BLaER1 treated with 17β-estradiol and CSF1 and Interleukin-3, amounts not matched to agents 10 nM and 100 nM (cell line): Measurements from ENCODE around the gene SHISA6.

ENCODE experiments used
- H3K27ac ChIP-seq, 11 experiments: shearing (Covaris generic); formaldehyde crosslinking; 2 replicates each; pipeline ENCODE4 v1.8.1; 2022
- H3K27me3 ChIP-seq, 11 experiments: shearing (Covaris generic); formaldehyde crosslinking; 2 replicates each; pipeline ENCODE4 v1.8.1; 2022
- H3K36me3 ChIP-seq, 11 experiments: shearing (Covaris generic); formaldehyde crosslinking; 2 replicates each; pipeline ENCODE4 v1.8.1; 2022
- H3K4me1 ChIP-seq, 10 experiments: shearing (Covaris generic); formaldehyde crosslinking; 2 replicates each; pipeline ENCODE4 v1.8.1; 2022
- H3K4me2 ChIP-seq, 11 experiments: shearing (Covaris generic); formaldehyde crosslinking; 2 replicates each; pipeline ENCODE4 v1.8.1; 2022
- H3K4me3 ChIP-seq, 10 experiments: shearing (Covaris generic); formaldehyde crosslinking; 2 replicates each; pipeline ENCODE4 v1.8.1; 2022
- H3K9ac ChIP-seq, 11 experiments: shearing (Covaris generic); formaldehyde crosslinking; 2 replicates each; pipeline ENCODE4 v1.8.1; 2022
- H3K9me3 ChIP-seq, 11 experiments: shearing (Covaris generic); formaldehyde crosslinking; replicated peaks in 1 of 11; 2 replicates each; pipeline ENCODE4 v1.8.1; 2022
- H4K20me1 ChIP-seq, 11 experiments: shearing (Covaris generic); formaldehyde crosslinking; 2 replicates each; pipeline ENCODE4 v1.8.1; 2022
- Cebpa-rat ChIP-seq, 11 experiments: shearing (Covaris generic); IDR thresholded peaks; 2 replicates each; pipeline ENCODE4 v1.8.1; 2022

Gene SHISA6

DNA sequence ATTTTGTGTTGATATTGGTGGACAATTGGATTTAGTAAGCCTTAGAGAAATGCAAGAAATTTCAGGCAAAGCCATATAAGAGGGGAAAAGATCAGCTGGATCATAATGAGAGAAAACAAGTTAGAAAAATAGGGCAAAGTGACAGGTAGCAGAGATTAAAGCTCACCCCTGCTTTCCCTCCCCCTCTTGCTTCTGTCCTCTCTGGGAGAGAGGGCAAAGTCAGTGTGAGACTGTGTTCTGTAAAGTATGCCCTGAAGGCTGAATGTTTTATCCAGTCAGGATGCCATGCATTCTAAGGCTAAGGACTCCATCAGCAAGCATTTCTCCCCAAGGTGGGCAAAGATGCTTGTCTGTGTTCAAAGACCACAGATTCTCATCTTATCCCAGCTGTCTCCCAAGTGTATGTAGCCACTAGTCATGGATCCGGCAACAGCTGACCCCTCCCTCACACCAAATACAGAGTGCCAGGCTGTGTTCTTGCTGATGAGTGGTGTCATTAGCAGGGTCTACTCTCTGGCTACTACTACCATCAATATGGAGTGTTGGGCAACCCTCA lies 221.1 kb downstream of the SHISA6 start:
- Histone ChIP-seq H3K9me3 (no peaks in the 10 kb centered on the region), H3K4me3 (no peak overlapping the region), H3K9ac (no peak overlapping the region), H4K20me1 (no peaks in the 10 kb centered on the region), H3K4me2 (no peak overlapping the region), H3K4me1 (no peaks in the 10 kb centered on the region), H3K36me3 (no peaks in the 10 kb centered on the region), H3K27me3 (no peaks in the 10 kb centered on the region), H3K27ac (no peak overlapping the region)
- no peak for TF ChIP-seq Cebpa-rat (IDR thresholded peaks at IDR 0.05)

DNA sequence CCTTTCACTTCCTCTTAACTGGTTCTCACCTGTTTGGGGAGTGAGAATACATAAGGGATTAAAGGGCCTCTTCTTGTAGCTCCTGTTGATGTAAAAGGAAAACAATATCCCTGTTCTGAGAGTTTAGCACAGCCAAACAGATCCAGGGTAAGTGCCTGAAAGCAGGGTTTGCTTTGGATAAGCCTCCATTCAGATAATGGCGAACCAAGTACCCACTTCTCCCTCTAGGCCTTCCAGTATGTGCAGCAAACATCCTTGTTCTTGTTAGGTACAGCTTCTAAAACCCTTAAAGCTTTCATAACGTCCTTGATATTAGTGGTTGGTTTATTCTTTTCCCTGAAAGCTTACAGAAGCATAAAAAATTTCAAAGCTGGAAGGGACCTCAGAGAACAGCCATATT lies 226.6 kb downstream of the SHISA6 start:
- TF ChIP-seq Cebpa-rat (IDR thresholded peaks at IDR 0.05), result no peak
- peaks cover 0 to 6% (median 0%) of the 10 kb centered on the region in 11 experiments; a peak in 1 of 22 replicates for H3K9me3 ChIP-seq
- H4K20me1 ChIP-seq, result no peaks in the 10 kb centered on the region
- no peaks in the 10 kb centered on the region for H3K27me3 ChIP-seq
- no peaks in the 10 kb centered on the region for H3K36me3 ChIP-seq
- no peak overlapping the region for H3K27ac ChIP-seq
- H3K9ac ChIP-seq, result no peak overlapping the region
- H3K4me3 ChIP-seq, result no peak overlapping the region
- no peak overlapping the region for H3K4me2 ChIP-seq
- H3K4me1 ChIP-seq, result no peaks in the 10 kb centered on the region

DNA sequence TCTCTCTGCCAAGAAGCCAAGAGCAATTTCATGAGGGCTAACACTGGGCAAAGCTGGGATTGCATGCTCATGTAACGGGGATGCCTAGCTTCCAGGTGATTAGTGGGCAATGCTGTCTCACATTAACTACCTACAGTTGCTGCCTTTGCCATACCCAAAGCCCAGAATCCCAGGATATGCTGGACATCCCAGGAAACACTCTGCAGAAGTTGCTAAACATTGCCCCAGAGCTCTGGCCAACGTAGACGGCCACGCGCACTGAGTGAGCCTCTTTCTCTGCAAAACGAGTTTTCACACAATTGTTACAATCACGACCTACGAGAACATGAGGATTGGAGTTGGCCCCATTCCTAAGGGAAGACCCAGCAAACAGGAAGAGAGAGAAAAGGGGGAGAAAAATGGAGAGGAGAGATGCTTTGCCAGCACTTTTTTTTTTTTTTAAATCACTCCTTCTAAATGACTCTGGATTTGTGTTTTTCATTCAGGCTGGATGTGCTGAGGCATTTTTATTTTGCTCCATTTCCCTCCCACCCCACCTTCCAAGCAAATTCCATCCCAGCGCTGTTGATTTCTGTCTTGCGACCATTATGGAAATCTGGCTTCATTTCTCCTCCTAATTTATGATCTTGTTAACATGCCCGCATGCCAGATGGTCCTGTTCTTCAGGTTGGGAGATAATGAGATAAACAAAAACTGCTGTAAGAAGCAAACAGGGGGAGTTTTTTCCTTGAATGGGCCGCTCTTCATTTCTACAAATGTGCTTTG lies 244.5 kb downstream of the SHISA6 start:
- Histone ChIP-seq H3K4me2 (no peak overlapping the region), H3K36me3 (no peaks in the 10 kb centered on the region), H3K4me3 (no peak overlapping the region), H3K9ac (no peak overlapping the region), H3K27me3 (no peaks in the 10 kb centered on the region), H4K20me1 (no peaks in the 10 kb centered on the region), H3K27ac (no peak overlapping the region), H3K9me3 (no peaks in the 10 kb centered on the region), H3K4me1 (no peaks in the 10 kb centered on the region)
- no peak for TF ChIP-seq Cebpa-rat (IDR thresholded peaks at IDR 0.05)

DNA sequence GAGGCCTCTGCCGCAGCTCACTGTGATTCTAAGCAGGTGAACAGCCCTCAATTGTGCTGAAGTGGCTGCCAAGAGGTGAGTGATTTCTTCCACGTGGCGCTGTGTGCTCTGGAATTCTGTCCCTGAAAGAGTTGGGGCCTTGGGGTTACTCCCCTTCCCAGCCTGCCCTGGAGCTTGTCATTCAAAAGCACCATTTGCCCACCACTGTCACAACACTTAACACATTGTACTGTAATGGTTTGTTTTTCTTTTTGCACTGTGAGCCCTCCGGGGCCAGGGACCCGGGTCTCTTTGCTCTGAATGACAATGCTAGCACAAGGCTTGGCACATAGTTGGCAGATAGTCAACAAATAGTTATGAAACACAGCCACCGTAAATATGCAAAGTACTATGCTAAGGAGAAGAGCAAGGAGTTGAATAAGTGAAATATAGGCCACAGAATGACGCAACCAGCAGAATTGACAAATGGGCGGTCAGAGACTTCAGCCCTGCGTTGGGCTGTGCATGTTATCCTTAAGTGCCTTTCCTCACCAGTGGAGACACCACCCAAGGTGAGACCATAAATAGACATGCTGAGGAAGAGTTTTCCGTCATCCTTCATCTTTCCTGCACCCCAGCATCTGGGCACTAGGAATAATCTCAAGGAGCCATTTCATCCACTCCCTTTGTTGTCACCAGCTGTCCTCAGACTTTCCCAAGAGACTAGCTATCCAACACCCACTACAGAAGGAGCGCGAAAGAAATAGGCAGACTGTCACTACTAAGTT lies 245.3 kb downstream of the SHISA6 start:
- no peaks in the 10 kb centered on the region for H3K4me1 ChIP-seq
- 0 out of 22 replicates have a peak, but pooled peaks of 1 of the 11 experiments have one; percentile 7 for TF ChIP-seq Cebpa-rat (IDR thresholded peaks at IDR 0.05)
- H3K36me3 ChIP-seq, result no peaks in the 10 kb centered on the region
- no peak overlapping the region for H3K27ac ChIP-seq
- H4K20me1 ChIP-seq, result no peaks in the 10 kb centered on the region
- H3K9me3 ChIP-seq, result no peaks in the 10 kb centered on the region
- H3K9ac ChIP-seq, result no peak overlapping the region
- no peaks in the 10 kb centered on the region for H3K27me3 ChIP-seq
- no peak overlapping the region for H3K4me3 ChIP-seq
- no peak overlapping the region for H3K4me2 ChIP-seq

DNA sequence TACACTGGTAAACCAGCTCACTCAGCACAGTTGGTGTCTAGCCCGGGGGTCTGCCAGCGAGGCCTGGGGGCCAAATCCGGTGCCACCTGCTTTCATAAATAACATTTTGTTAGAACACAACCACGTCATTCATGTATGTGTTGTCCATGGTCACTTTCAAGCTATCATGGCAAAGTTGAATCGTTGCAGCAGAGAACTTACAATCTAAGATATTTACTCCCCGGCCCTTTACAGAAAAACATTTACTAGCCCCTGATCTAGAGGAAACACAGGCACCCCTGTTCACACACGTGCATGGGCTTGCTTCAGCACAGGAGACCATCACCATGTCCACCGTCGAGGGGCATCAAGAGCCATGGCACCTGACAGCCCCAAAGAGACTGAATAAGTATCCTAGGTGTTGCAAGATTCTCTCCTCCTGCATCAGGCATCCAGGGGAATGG lies 245.9 kb downstream of the SHISA6 start:
- no peak for TF ChIP-seq Cebpa-rat (IDR thresholded peaks at IDR 0.05)
- Histone ChIP-seq H3K27ac (no peak overlapping the region), H3K4me3 (no peak overlapping the region), H3K36me3 (no peaks in the 10 kb centered on the region), H3K4me1 (no peaks in the 10 kb centered on the region), H3K4me2 (no peak overlapping the region), H3K9ac (no peak overlapping the region), H3K9me3 (no peaks in the 10 kb centered on the region), H3K27me3 (no peaks in the 10 kb centered on the region), H4K20me1 (no peaks in the 10 kb centered on the region)

DNA sequence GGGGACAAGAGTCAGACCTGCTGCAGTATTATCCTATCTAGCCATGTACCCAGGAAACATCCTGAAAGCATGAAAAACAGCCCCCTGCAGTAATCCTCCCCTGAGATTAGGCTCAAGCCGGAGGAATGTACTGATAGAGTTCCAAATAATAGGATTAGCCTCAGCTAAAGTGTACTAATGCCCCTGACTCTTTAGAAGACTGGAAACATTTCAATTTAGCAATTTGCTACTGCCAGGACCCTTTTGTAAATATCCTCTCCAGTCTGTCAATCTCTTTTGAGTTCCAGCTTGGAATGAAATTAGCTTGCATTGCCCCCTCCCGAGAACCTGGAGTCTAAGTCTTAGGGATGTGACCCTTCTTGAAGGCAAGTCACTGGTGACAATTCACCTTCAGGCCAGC lies 246.5 kb downstream of the SHISA6 start:
- no peak overlapping the region for H3K4me2 ChIP-seq
- H3K9me3 ChIP-seq, result no peaks in the 10 kb centered on the region
- H4K20me1 ChIP-seq, result no peaks in the 10 kb centered on the region
- no peak for TF ChIP-seq Cebpa-rat (IDR thresholded peaks at IDR 0.05)
- H3K9ac ChIP-seq, result no peak overlapping the region
- no peak overlapping the region for H3K4me3 ChIP-seq
- no peaks in the 10 kb centered on the region for H3K27me3 ChIP-seq
- H3K36me3 ChIP-seq, result no peaks in the 10 kb centered on the region
- H3K4me1 ChIP-seq, result no peaks in the 10 kb centered on the region
- H3K27ac ChIP-seq, result no peak overlapping the region

DNA sequence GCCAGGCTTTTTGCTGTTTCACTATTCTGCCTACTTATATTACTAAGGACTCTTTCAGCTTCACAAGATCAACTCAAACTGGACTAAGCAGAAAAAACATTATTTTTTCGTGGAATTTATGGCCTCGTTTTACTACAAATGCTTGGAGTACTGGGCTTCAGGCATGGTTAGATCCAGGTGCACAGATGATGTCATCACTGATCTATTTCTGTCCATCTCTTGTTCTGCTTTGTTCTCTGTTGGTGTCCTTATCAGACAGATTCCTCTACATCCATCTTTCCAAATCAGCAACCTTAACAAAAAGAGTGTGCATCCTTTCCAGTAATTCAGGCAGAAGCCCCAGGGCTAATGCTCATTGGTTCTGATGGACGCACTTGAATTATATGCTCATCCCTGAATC lies 247.4 kb downstream of the SHISA6 start:
- Histone ChIP-seq H3K36me3 (no peaks in the 10 kb centered on the region), H3K9me3 (no peaks in the 10 kb centered on the region), H3K4me2 (no peak overlapping the region), H3K9ac (no peak overlapping the region), H3K4me1 (no peaks in the 10 kb centered on the region), H3K4me3 (no peak overlapping the region), H4K20me1 (no peaks in the 10 kb centered on the region), H3K27ac (no peak overlapping the region), H3K27me3 (no peaks in the 10 kb centered on the region)
- no peak for TF ChIP-seq Cebpa-rat (IDR thresholded peaks at IDR 0.05)

DNA sequence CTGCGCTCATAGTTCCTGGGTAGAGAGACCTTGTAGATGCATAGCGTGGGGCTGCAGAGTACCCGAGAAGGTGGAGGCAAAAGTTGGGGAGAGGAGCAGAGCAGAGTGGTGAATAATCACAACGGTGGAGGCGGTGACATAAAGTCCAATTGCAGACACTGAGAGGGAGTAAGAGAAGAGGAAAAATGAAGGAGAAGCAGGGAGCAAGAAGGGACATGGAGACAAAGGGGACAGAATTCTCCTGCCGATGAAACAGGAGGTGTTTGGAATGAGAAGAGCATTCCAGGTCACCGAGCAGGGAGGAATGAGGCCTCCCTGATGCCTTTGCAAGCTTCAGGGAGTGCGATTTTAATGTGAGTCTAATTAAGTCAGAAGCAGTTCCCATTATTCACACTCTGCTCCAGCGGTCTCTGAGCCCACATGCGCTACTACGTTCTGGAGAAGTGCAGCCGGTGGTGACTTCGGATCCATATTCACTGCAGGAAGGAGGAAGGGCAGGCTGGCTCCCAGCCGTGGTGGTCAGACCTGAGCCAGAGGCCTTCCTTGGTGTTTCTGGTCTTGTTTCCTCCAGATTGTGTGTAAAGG lies 249.2 kb downstream of the SHISA6 start:
- no peak overlapping the region for H3K4me2 ChIP-seq
- TF ChIP-seq Cebpa-rat (IDR thresholded peaks at IDR 0.05), result no peak
- H3K9ac ChIP-seq, result no peak overlapping the region
- H4K20me1 ChIP-seq, result no peaks in the 10 kb centered on the region
- H3K4me1 ChIP-seq, result no peaks in the 10 kb centered on the region
- H3K4me3 ChIP-seq, result no peak overlapping the region
- no peaks in the 10 kb centered on the region for H3K36me3 ChIP-seq
- no peaks in the 10 kb centered on the region for H3K27me3 ChIP-seq
- H3K27ac ChIP-seq, result no peak overlapping the region
- no peaks in the 10 kb centered on the region for H3K9me3 ChIP-seq

DNA sequence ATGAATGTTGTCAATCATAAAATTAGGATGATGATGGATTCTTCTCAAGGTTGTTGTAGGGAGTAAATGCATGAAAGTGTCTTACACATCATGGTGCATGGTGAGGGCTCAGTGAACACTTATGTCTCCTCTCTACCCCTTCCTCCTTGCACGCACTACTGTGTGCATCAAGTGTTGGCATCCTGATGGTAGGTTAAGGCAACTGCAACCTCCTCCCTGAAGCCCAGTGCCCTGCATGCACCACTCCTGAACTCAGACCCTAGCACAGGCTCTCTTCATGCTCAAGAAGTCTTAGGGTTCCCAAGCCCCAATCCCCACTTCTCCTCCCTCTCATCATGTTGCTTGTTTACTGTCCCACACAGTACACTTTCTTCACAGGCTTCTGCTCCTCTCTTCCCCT lies 251.5 kb downstream of the SHISA6 start:
- H3K36me3 ChIP-seq, result no peaks in the 10 kb centered on the region
- no peak for TF ChIP-seq Cebpa-rat (IDR thresholded peaks at IDR 0.05)

More for the DNA sequence above, 251.5 kb downstream of the SHISA6 start:
- H3K9me3 ChIP-seq, result no peaks in the 10 kb centered on the region
- no peaks in the 10 kb centered on the region for H4K20me1 ChIP-seq
- no peak overlapping the region for H3K4me3 ChIP-seq
- H3K9ac ChIP-seq, result no peak overlapping the region
- no peaks in the 10 kb centered on the region for H3K4me1 ChIP-seq
- H3K4me2 ChIP-seq, result no peak overlapping the region
- no peaks in the 10 kb centered on the region for H3K27me3 ChIP-seq
- no peak overlapping the region for H3K27ac ChIP-seq
